ENCODE data around the gene NR4A3.
A peak's percentile ranks its signal among the peaks of the same experiment; 100 is the strongest.

Gene NR4A3

GRCh38 chr9:99808454-99808853 is 13.2 kb upstream of the NR4A3 start:
- Histone ChIP-seq H3K9me3 (ENCODE audit: insufficient read depth, low read length) (no peaks in the 10 kb centered on the region), H3K4me1 (ENCODE audit: low read length) (peaks cover 25% of the 10 kb centered on the region), H3K4me2 (ENCODE audit: low read length) (no peak overlapping the region), H3K4me3 (ENCODE audit: low read length) (no peak overlapping the region), H3K36me3 (replicated peaks; ENCODE audit: low read depth, low read length) (peaks cover 3% of the 10 kb centered on the region), H3K27me3 (ENCODE audit: low read depth, low read length) (no peaks in the 10 kb centered on the region), H3K27ac (ENCODE audit: low read length) (no peak overlapping the region), H3K79me2 (ENCODE audit: low read length) (peaks cover 19% of the 10 kb centered on the region), H2AFZ (ENCODE audit: low read depth, low read length) (no peak overlapping the region), H4K20me1 (ENCODE audit: insufficient read depth, low read length) (no peaks in the 10 kb centered on the region), H3K9ac (ENCODE audit: low read length) (no peak overlapping the region)
- no peak for TF ChIP-seq EZH2phosphoT487 (IDR thresholded peaks at IDR 0.05; ENCODE audit: low read depth)
- TF ChIP-seq CTCF (IDR thresholded peaks at IDR 0.05; ENCODE audit: low read depth, low read length) = no peak

DNA sequence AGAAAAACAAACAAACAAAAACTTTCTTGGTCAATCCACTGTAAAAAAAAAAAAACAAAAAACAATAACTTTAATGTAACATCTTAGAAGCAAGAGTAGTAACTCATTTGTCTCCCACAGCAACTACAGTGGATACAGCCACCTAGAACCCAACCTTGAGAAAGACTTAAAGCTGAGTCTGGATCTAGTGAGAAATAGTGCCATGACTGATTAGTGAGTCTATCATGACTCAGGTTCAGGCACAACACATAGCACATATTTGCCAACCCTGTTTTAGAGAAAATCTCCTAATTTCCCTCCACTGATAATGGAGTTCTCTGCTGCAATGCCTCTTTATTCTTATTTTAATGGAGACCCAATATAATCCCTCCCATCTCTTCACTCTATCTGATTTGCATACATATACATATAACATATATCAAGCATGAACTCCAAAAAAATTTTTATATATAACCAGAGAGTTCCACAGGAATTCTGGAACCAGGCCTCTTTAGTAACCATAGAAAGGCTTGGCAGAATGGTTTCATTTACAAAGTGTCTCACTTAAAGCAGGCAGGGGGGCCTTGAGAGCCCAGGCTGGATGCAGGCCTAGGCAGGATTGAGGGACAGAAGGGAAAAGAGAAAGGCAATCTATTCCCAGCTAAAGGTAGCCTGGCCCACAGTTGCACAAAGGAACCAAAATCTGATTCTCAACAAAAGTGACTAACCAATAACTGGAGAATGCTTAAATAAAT is 11.9 kb upstream of the NR4A3 start:
- TF ChIP-seq EZH2phosphoT487 (IDR thresholded peaks at IDR 0.05; ENCODE audit: low read depth) (no peak), CTCF (IDR thresholded peaks at IDR 0.05; ENCODE audit: low read depth, low read length) (no peak)
- H4K20me1 ChIP-seq (ENCODE audit: insufficient read depth, low read length) = no peaks in the 10 kb centered on the region

GRCh38 chr9:99811172-99811571 is 10.5 kb upstream of the NR4A3 start:
- Histone ChIP-seq H3K4me2 (ENCODE audit: low read length) (peak overlapping the region; percentile 59), H3K27me3 (ENCODE audit: low read depth, low read length) (no peaks in the 10 kb centered on the region), H3K27ac (ENCODE audit: low read length) (no peak overlapping the region), H4K20me1 (ENCODE audit: insufficient read depth, low read length) (no peaks in the 10 kb centered on the region), H3K4me3 (ENCODE audit: low read length) (peak overlapping the region; percentile 4; the same call in 1 of the 2 replicates), H3K4me1 (ENCODE audit: low read length) (peaks cover 21% of the 10 kb centered on the region), H3K36me3 (replicated peaks; ENCODE audit: low read depth, low read length) (peaks cover 3% of the 10 kb centered on the region), H3K9ac (ENCODE audit: low read length) (no peak overlapping the region), H3K9me3 (ENCODE audit: insufficient read depth, low read length) (no peaks in the 10 kb centered on the region), H2AFZ (ENCODE audit: low read depth, low read length) (no peak overlapping the region), H3K79me2 (ENCODE audit: low read length) (peaks cover 19% of the 10 kb centered on the region)
- no peak for TF ChIP-seq EZH2phosphoT487 (IDR thresholded peaks at IDR 0.05; ENCODE audit: low read depth)
- TF ChIP-seq CTCF (IDR thresholded peaks at IDR 0.05; ENCODE audit: low read depth, low read length) = no peak

More for the DNA sequence above, 11.9 kb upstream of the NR4A3 start:
- peaks cover 21% of the 10 kb centered on the region for H3K4me1 ChIP-seq (ENCODE audit: low read length)
- no peak overlapping the region for H2AFZ ChIP-seq (ENCODE audit: low read depth, low read length)
- H3K4me3 ChIP-seq (ENCODE audit: low read length) = no peak overlapping the region
- H3K4me2 ChIP-seq (ENCODE audit: low read length) = no peak overlapping the region
- peaks cover 3% of the 10 kb centered on the region for H3K36me3 ChIP-seq (replicated peaks; ENCODE audit: low read depth, low read length)
- no peak overlapping the region for H3K9ac ChIP-seq (ENCODE audit: low read length)
- peaks cover 19% of the 10 kb centered on the region for H3K79me2 ChIP-seq (ENCODE audit: low read length)
- H3K27ac ChIP-seq (ENCODE audit: low read length) = no peak overlapping the region
- no peaks in the 10 kb centered on the region for H3K27me3 ChIP-seq (ENCODE audit: low read depth, low read length)
- H3K9me3 ChIP-seq (ENCODE audit: insufficient read depth, low read length) = no peaks in the 10 kb centered on the region

- no peak for TF ChIP-seq EZH2phosphoT487 (IDR thresholded peaks at IDR 0.05; ENCODE audit: low read depth)
- no peak for TF ChIP-seq CTCF (IDR thresholded peaks at IDR 0.05; ENCODE audit: low read depth, low read length)
- no peak overlapping the region for H3K9ac ChIP-seq (ENCODE audit: low read length)
- H3K27me3 ChIP-seq (ENCODE audit: low read depth, low read length) = no peaks in the 10 kb centered on the region
- no peak overlapping the region for H2AFZ ChIP-seq (ENCODE audit: low read depth, low read length)
- no peaks in the 10 kb centered on the region for H3K9me3 ChIP-seq (ENCODE audit: insufficient read depth, low read length)
- no peak overlapping the region for H3K27ac ChIP-seq (ENCODE audit: low read length)
- no peaks in the 10 kb centered on the region for H4K20me1 ChIP-seq (ENCODE audit: insufficient read depth, low read length)
- peaks cover 19% of the 10 kb centered on the region for H3K79me2 ChIP-seq (ENCODE audit: low read length)
- H3K4me2 ChIP-seq (ENCODE audit: low read length) = peak overlapping the region; percentile 59
- peaks cover 3% of the 10 kb centered on the region for H3K36me3 ChIP-seq (replicated peaks; ENCODE audit: low read depth, low read length)
- H3K4me3 ChIP-seq (ENCODE audit: low read length) = peak overlapping the region; percentile 4; the same call in 1 of the 2 replicates
- peaks cover 21% of the 10 kb centered on the region for H3K4me1 ChIP-seq (ENCODE audit: low read length)
These were observed 9.9 kb upstream of the NR4A3 start for GRCh38 chr9:99811598-99812383.

All from OCI-LY3 (cell line).